ENCODE results near the gene SNN. TPM values are rescaled to one million over a fixed set of nuclear protein-coding genes. Genes with fewer than 3 reads are reported as not detected.

SNN gene
- total RNA-seq, 4 donors from 2014 or later, result 34.6 to 40.3 (median 39.7) TPM

DNA sequence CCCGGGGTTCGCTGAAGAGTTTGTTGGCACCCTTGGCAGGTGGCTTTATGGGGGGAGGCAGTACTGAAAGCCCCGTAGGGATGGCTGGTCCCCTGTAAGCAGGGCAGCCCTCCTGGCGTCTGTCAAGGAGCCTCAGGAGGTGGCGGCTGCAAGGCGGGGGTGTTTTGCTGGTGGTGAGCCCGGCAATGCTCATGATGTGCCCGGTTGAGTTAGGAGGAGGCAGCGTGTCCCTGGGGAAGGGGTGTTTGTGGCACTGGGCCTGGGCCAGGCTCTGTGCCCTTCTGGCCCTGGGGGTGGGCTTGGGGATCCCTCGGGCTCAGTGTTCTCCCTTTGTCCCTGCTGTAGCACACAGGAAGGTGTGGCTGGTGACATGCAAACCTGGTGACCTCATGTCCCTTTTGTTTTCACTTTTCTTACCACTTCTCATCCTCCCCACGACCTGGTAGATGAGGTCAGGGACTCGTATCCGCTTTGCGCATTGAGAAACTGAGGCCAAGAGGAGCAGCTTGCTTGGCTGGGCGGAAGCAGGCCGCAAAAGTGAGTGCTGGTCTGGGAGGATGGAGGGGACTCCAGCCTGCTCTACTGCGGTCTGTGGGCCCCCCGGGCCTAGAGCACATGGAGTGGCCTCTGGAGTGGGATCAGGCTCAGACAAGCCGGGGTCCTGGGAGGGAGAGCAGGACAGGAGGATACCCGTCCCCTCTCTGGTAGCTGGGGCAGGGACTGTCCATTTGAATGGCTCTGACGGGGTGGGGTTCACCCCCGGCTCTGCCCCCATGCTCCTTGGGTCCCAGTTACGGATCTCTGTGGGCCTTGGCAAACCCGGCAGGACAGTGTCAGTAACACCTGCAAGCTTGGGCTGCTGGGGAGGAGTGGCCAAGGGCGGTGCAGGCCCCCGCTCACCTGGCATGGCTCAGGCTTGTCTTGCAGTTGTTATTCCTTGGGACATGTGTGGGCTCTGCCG lies 2.2 kb downstream of the SNN start:
- TF ChIP-seq POLR2AphosphoS5 (IDR thresholded peaks at IDR 0.05) (no peak), EP300 (IDR thresholded peaks at IDR 0.05) (no peak), POLR2A (IDR thresholded peaks at IDR 0.05) (no peak)
- TF ChIP-seq, protein P1, sequence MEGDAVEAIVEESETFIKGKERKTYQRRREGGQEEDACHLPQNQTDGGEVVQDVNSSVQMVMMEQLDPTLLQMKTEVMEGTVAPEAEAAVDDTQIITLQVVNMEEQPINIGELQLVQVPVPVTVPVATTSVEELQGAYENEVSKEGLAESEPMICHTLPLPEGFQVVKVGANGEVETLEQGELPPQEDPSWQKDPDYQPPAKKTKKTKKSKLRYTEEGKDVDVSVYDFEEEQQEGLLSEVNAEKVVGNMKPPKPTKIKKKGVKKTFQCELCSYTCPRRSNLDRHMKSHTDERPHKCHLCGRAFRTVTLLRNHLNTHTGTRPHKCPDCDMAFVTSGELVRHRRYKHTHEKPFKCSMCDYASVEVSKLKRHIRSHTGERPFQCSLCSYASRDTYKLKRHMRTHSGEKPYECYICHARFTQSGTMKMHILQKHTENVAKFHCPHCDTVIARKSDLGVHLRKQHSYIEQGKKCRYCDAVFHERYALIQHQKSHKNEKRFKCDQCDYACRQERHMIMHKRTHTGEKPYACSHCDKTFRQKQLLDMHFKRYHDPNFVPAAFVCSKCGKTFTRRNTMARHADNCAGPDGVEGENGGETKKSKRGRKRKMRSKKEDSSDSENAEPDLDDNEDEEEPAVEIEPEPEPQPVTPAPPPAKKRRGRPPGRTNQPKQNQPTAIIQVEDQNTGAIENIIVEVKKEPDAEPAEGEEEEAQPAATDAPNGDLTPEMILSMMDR (IDR thresholded peaks at IDR 0.05), result no peak
- H3K27me3 ChIP-seq, result no peaks in the 10 kb centered on the region
- peaks cover 0 to under 1% of the 10 kb centered on the region in 2 donors for H3K36me3 ChIP-seq
- 53 to 73% methylated on average over 3 of the region's 27 CpGs for WGBS, 2 donors (ENCODE audit: low coverage in 1 of 2)
- H3K27ac ChIP-seq, result peak overlapping the region; percentile 7 to 92 (median 82)
- no peak for ATAC-seq
- H3K9me3 ChIP-seq, result no peaks in the 10 kb centered on the region
- H3K4me1 ChIP-seq, result peaks cover 0 to 74% (median 42%) of the 10 kb centered on the region in 3 donors
- H3K4me3 ChIP-seq, result peak overlapping the region in 1 of 2 donors; percentile 95

DNA sequence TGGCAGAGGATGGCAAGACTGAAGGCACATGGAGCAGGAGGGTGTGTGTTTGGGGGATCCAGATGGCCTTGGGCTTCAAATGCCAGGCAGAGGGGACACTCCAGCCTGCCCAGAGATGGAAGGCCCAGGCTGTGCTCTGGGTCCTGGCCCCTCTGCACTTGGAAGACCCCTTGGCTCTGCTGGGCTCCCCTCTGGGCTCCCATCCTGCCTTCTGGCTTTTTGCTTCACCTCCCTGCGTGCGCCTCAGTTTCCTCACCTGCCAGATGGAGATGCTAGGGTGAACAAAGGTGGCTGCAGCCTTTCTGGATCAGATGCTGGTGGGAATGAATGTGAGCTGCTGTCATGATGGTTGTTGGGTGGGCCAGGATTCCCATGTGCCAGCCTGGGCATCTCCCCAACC lies 3.0 kb downstream of the SNN start:
- peaks cover 0 to 9% of the 10 kb centered on the region in 2 donors for H3K36me3 ChIP-seq
- no peak overlapping the region for H3K4me3 ChIP-seq
- H3K27me3 ChIP-seq, result no peaks in the 10 kb centered on the region
- no peaks in the 10 kb centered on the region for H3K9me3 ChIP-seq
- ATAC-seq, result no peak
- WGBS, 2 donors (ENCODE audit: low coverage in 1 of 2), result 100% methylated on average over 1 of the region's 2 CpGs; no CpG with 5 or more reads in 1 of the 2 donors
- peak overlapping the region in 2 of 4 donors; percentile 1 to 92 for H3K27ac ChIP-seq
- peaks cover 0 to 80% (median 42%) of the 10 kb centered on the region in 3 donors for H3K4me1 ChIP-seq
- no peak for TF ChIP-seq EP300 (IDR thresholded peaks at IDR 0.05)
- no peak for TF ChIP-seq POLR2AphosphoS5 (IDR thresholded peaks at IDR 0.05)

DNA sequence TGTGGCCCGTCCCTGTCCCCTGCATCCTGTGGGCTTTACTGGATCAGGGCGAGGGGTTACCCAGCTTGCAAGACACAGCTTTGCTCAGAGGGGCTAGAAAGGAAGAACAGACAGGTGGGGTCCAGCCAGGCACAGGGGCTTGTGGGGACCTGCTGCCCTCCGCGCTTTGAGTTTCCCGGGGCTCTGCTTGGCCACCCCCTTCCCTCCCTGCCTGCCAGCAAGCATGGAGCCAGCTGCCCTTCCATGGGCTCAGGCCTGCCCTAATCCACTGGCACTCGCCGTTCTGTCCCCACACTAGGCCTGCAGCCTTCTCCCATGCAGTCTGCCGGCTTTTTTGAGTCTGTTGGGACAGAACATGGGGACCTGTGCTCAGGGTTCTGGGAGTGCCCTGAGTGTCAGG lies 3.4 kb downstream of the SNN start:
- 89% methylated on average over 3 of the region's 8 CpGs; no CpG with 5 or more reads in 1 of the 2 donors for WGBS, 2 donors (ENCODE audit: low coverage in 1 of 2)
- TF ChIP-seq, protein P1 (IDR thresholded peaks at IDR 0.05), result no peak
- TF ChIP-seq EP300 (IDR thresholded peaks at IDR 0.05), result no peak
- no peak for TF ChIP-seq POLR2AphosphoS5 (IDR thresholded peaks at IDR 0.05)
- no peak for TF ChIP-seq POLR2A (IDR thresholded peaks at IDR 0.05)
- H3K4me3 ChIP-seq, result no peak overlapping the region
- H3K27ac ChIP-seq, result peak overlapping the region in 1 of 4 donors; percentile 92
- H3K9me3 ChIP-seq, result no peaks in the 10 kb centered on the region
- no peak for ATAC-seq
- H3K27me3 ChIP-seq, result no peaks in the 10 kb centered on the region
- peaks cover 0 to 13% of the 10 kb centered on the region in 2 donors for H3K36me3 ChIP-seq
- peaks cover 0 to 81% (median 42%) of the 10 kb centered on the region in 3 donors for H3K4me1 ChIP-seq

DNA sequence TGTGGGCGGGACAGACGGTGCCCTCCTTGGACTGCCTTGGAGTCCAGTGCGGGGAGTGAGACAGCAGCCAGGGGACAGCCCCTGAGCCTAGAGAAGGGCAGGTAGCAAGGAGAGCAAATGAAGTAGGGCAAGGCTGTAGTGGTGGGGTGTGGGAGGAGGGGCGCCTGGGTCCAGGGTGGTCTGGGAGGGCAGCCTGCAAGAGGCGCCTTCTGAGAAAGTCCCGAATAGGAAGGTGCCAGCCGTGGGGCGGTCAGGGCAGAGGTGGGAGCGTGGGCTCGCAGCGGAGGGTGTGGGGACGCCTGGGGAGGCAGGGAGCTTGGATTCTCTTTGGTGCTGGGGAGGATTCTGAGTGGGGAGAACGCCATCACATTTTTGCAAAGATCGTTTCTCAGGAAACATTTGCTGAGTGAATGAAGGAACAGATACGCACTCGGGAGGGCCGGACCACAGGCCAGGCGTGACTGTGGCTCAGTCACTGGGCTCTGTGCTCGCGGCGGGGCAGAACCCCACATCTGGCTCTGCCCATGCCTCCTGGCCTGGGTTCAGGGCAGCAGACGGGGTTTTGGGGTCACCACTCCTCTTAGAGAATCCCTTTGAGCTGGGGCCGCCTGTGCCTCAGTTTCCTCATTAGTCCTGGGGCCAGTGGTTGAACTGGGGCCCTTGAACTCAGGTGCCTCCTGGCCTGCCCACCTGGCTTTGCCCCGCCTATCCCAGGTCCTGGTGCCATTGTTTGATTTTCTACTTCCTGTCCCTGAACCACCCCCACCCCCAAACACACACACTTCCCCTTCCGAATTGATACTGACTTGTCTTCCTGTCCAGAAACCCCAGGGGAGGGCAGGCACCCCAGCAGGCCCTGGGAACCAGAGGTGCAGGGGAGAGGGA lies 4.2 kb downstream of the SNN start:
- H3K36me3 ChIP-seq, result peaks cover 0 to 20% of the 10 kb centered on the region in 2 donors
- peak overlapping the region in 3 of 4 donors; percentile 56 to 92 (median 66) for H3K27ac ChIP-seq
- no peak overlapping the region for H3K4me3 ChIP-seq
- ATAC-seq, result no peak
- no peaks in the 10 kb centered on the region for H3K9me3 ChIP-seq
- H3K4me1 ChIP-seq, result peaks cover 0 to 88% (median 42%) of the 10 kb centered on the region in 3 donors
- TF ChIP-seq POLR2A (IDR thresholded peaks at IDR 0.05), result no peak
- TF ChIP-seq POLR2AphosphoS5 (IDR thresholded peaks at IDR 0.05), result no peak
- no peak for TF ChIP-seq EP300 (IDR thresholded peaks at IDR 0.05)
- no peaks in the 10 kb centered on the region for H3K27me3 ChIP-seq
- 75 to 100% methylated on average over 1 to 3 of the region's 25 CpGs for WGBS, 2 donors (ENCODE audit: low coverage in 1 of 2)

DNA sequence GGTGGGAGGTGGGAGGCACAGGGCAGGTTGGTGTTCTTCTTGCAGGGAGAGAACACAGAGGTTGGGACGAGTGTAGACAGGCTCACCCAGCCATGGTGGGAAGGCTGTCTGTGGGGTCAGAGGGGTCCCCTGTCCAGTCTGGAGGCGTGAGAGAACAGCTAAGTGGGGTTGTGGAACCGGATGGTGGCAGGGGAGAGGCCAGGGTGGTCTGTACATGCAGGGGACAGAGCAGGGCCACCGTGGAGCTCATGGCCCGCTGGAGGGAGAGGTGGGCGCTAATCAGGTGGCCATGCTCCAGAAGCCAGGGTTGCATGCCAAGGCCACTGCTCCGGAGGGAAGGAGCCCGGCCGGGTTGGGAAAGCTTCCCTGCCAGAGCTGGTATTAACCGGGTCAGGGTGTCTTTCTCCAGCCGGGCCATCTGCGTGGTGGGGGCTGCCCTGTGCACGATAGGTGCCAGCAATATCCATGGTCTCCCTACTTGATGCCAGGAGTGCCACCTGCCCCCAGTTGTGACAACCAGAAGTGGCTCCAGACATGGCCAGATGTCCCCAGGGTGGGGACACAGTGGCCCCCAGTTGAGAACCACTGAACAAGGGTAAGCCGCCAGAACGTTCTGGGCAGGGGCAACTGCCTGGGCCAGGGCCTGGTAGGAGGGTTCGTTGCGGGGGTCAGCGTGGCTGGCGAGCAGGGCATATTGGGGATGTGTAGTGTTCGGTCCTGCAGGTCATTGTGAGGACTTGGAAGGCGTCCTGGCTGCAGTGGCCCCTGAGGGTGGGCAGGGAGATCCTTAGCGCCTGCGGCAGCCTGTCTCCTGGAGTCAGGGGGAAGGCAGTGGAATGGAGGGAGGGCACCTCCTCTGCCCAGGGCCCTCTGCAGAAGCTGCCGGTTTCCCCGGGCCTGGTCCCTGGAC lies 5.1 kb downstream of the SNN start:
- Histone ChIP-seq H3K4me3 (no peak overlapping the region), H3K27me3 (no peaks in the 10 kb centered on the region), H3K36me3 (peaks cover 0 to 29% of the 10 kb centered on the region in 2 donors), H3K9me3 (no peaks in the 10 kb centered on the region), H3K27ac (peak overlapping the region in 3 of 4 donors; percentile 56 to 92 (median 66)), H3K4me1 (peaks cover 0 to 91% (median 39%) of the 10 kb centered on the region in 3 donors)
- WGBS, 2 donors (ENCODE audit: low coverage in 1 of 2), result 51% methylated on average over 4 of the region's 25 CpGs; no CpG with 5 or more reads in 1 of the 2 donors
- no peak for TF ChIP-seq POLR2AphosphoS5 (IDR thresholded peaks at IDR 0.05)
- TF ChIP-seq, protein P1 (IDR thresholded peaks at IDR 0.05), result no peak
- no peak for TF ChIP-seq POLR2A (IDR thresholded peaks at IDR 0.05)
- no peak for TF ChIP-seq EP300 (IDR thresholded peaks at IDR 0.05)
- no peak for ATAC-seq

All from gastroesophageal sphincter (tissue), 4 donors.